ENCODE results near the gene NANOS2.
A peak's percentile ranks its signal among the peaks of the same experiment; 100 is the strongest.

NANOS2 gene

GRCh38 chr19:45913874-45914830, at the start of gene NANOS2:
Gene NANOS2, minus strand, starts transcription at chr19:45914778. Its CDS starts 85 bp downstream, at chr19:45914693.
- DNase-seq, result no peak

- DNase-seq, result no peak
Measured at GRCh38 chr19:45962021-45962420, 47.4 kb upstream of the NANOS2 start.

DNA sequence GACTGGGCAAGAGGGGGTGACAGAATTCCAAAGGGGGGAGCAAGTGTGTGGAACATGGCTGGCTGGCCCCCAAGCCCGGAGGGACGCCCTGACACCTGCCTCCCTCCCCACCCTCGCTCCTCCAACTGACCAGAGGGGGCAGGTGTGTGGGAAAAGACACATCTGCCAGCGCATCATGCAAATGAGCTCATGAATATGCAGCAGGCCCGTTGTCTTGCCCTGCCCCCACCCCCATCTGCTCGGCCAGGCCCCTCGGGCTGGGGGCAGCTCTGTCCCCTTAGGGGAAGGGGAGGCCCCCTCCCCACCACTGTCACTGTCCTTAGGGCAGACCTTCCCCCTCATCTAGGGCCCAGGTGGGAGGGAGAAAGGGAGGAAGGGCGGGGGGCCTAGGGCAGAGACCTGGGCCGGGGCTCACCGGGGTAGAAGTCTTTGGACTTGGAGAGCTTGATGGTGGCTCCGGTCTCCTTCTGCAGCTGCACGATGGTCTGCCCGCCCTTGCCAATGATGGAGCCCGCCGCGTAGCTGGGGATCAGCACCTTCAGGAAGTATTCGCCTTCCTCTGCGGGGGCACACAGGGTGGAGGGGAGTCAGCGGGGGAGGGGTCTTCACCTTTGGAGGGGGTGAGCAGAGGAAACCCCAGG, 46.1 kb upstream of the NANOS2 start:
- no peak for DNase-seq

DNA sequence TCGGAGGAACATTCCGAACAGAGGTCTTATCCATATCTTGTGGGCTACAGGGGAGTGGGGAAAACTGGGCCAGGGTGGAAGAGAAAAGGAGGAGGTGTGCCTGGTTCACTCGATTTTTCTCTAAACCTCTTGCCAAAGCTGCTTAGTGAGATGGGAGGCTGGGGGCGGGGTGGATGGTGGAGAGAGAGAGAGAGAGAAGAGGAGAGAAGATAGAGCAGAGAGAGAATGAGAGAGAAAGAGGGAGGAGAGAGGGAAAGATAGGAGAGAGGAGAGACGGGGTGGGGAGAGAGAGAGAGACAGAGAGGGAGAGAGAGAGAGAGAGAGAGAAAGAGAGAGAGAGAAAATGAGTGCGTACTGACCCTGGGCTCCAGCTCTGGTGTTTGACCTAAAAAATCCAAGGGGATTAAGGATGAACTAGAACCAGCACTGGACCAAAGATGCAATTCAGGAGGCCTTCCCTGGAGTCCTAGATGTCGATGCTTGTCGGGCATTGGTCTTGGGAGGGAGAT, 45.0 kb upstream of the NANOS2 start:
- no peak for DNase-seq

GRCh38 chr19:45958769-45959516, 44.4 kb upstream of the NANOS2 start:
- no peak for DNase-seq

DNA sequence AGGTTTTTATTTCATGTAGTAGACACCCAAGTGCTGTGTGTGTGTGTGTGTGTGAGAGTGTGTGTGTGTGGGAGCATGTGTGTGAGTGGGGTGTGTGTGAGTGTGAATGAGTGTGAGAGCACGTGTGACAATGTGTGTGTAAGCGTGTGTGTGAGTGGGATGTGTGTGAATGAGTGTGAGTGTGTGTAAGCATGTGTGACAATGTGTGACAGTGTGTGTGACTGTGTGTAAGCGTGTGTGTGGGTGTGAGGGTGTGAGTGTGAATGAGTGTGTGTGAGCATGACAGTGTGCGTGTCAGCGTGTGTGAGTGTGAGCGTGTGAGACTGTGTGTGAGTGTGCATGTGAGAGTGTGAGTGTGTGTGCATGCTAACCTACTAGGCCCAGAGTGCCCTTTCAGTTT, 43.7 kb upstream of the NANOS2 start:
- DNase-seq, result no peak

DNA sequence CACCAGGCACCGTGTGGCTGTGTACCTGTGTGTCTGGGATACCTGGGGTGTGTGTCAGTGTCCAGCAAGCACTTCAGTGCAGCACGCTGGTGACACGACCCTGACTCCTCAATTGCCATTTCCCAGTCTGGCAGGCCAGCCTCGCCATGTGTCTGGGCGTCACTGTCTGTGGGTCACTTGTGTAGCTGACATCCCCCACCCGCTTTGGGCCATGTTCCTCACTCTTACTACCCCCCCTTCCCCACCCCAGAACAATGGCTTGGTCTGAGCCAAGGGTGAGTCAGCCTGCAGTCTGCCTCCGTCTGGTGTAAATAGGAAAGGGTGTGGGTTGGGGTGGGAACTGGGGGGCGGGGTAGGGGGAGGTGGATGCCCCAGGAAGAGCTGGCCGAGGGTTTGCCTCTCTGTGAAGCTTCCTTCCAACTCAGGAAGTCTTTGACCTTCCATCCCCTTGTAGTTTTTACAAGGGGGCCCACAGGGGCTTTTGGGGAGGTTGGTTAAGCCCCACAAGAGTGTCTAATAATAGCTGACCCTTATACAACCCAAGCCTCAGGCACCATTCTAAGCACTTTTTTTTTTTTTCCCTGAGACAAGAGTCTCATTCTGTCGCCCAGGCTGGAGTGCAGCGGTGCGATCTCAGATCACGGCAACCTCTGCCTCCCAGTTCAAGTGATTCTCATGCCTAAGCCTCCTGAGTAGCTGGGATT, 41.5 kb upstream of the NANOS2 start:
- DNase-seq, result no peak

DNA sequence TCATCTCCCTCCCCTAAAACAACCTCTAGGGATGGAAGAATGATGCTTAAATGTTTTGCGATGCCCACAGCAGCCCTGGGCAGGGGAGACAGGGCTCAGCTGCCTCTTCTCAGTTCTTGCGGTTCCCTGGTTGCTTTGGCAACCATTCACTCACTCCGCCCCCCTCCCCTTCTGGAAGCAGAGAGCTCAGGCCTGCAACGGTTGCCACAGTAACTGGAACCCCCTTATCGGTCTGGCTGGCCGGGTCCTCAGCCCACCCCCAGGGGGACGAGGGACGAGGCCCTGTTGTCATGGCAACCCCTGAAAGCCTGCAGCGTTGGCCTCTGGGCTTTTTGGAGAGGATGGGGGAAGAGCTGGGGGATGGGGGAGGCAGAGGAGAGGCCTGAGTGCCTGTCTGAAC, 39.6 kb upstream of the NANOS2 start:
- DNase-seq, result no peak

DNA sequence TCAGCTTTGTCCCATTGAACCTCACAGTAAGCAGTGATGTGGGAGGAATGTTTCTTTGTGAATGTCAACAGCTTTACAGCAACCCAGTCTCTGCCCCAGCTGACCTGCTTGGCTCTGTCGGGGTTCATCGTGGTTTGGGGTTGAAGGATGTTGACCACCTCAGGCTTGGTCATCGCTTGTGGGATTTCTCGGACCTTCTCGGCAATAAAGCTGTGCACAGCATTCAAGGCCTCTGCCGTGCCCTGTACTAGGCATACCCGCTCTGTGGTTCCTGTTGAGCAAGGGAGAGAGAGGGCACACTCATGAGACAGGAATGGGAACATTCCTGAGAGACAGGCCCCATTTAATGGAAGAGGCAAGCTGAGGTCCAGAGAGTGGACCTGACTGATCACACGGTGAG, 39.1 kb upstream of the NANOS2 start:
- no peak for DNase-seq

GRCh38 chr19:45952686-45953505, 38.3 kb upstream of the NANOS2 start:
- DNase-seq, result peak; percentile 10

GRCh38 chr19:45952341-45952685, 37.7 kb upstream of the NANOS2 start:
- no peak for DNase-seq

- no peak for DNase-seq
Measured at GRCh38 chr19:45947926-45948325, 33.3 kb upstream of the NANOS2 start.

GRCh38 chr19:45940515-45940805, 25.9 kb upstream of the NANOS2 start:
- no peak for DNase-seq

DNA sequence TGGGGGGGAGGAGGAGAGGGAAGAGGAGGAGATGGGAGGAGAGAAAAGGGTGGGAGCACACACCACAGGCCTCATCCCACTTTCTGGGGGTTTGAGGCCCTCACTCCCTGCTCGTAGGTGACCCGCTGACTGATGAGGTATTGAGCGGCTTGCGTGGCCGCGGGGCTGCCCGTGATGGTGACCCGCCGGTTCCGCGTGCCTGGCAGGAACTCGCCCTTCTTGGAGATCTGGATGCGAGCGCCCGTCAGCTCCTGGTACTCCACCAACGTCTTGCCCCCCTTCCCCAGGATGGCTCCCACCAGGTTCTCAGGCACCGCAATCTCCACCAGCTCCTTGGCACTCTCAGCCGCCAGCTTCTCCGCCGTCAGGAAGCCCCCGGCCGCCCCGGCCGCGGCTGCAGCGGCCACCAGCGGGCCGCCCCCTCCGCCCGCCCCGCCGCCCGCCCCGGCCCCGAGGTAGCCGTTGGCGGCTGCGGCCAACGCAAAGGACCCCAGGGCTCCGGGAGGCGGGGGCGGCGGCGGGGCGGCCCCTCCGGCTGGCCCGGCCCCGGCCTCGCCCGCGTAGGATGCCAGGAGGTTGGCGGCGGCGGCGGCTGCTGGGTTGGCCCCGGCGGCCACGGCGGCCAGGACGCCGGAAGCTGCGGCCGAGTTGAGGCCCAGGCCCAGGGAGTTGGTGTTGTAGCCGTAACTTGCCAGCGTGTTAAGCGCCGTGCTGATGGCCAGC, 25.4 kb upstream of the NANOS2 start:
- no peak for DNase-seq

GRCh38 chr19:45938733-45939319, 24.2 kb upstream of the NANOS2 start:
- DNase-seq, result no peak

- no peak for DNase-seq
Measured at GRCh38 chr19:45935267-45935666, 20.7 kb upstream of the NANOS2 start.

- DNase-seq, result no peak
Measured at GRCh38 chr19:45934551-45935230, 20.1 kb upstream of the NANOS2 start.

GRCh38 chr19:45933759-45934158, 19.2 kb upstream of the NANOS2 start:
- DNase-seq, result no peak

DNA sequence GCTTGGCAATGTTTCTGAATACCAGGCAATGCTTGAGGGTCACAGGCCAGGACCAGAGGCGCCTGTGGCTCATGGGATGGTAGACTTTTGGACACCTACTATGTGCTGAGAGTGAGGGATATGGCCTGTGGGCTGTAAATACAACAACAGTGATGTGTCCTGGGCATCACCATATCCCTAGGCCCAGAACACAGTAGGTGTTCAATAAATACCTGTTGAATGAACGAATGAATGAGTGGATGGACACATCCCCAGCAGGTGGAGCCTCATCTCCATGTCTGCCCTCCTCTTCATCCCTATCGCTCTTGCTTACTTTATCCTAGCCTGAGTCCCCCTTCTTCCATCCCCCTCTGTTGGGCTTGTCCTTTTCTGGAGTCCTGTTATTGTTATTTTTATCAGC, 16.5 kb upstream of the NANOS2 start:
- no peak for DNase-seq

DNA sequence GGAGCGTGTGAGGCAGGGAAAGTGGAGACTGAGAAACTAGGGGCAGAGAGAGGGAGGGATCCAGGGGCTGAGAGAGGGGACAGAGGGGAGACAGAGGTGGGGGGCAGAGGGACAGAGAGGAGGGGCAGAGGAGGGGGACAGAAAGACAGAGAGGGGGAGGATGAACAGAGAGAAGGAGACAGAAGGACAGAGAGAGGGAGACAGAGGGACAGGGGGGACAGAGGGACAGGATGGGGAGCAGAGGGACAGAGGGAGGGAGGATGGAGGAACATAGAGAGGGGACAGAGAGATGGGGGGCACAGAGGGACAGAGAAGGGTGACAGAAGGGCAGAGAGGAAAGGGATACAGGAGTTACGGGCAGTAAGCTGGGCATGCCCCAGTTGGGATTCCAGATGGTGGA, 14.7 kb upstream of the NANOS2 start:
- DNase-seq, result no peak

Measured in CD4-positive, alpha-beta T cell treated with Interleukin-4 for 4 hours (primary cell).